Fibroblast of lung (primary cell): ENCODE data around the gene CYP3A5. TPM values are rescaled to one million over a fixed set of nuclear protein-coding genes. Genes with fewer than 3 reads are reported as not detected.
"Not testable (repeated sequence)": the region's sequence is repeated elsewhere in the genome, so short reads cannot be mapped to it uniquely, and the experiment has no call there.

ENCODE experiments used
- DNase-seq, 2 donors: peaks; one replicate each; pipeline versions ENCODE4 v3.0.0 to v3.0.0-alpha.2; 2010; ENCODE audit warnings: low read depth in 2 of 2
- H2AFZ ChIP-seq: 2 replicates; pipeline ENCODE4 v1.5.1; 2012; ENCODE audit warnings: low read length, control low read depth, inconsistent platforms
- H3K27ac ChIP-seq: 2 replicates; pipeline ENCODE4 v1.5.1; 2011; ENCODE audit warnings: low read length, control low read depth; ENCODE audit not compliant: insufficient read depth
- H3K27me3 ChIP-seq: 2 replicates; pipeline ENCODE4 v1.5.1; 2011; ENCODE audit warnings: mild to moderate bottlenecking, low read length; ENCODE audit not compliant: control insufficient read depth, insufficient read depth
- H3K36me3 ChIP-seq: 2 replicates; pipeline ENCODE4 v1.5.1; 2011; ENCODE audit warnings: low read length; ENCODE audit not compliant: control insufficient read depth, insufficient read depth
- H3K4me1 ChIP-seq: 2 replicates; pipeline ENCODE4 v1.5.1; 2011; ENCODE audit warnings: low read length; ENCODE audit not compliant: control insufficient read depth, insufficient read depth; ENCODE audit errors: extremely low read depth
- H3K4me2 ChIP-seq: 2 replicates; pipeline ENCODE4 v1.5.1; 2011; ENCODE audit warnings: low read length, control low read depth; ENCODE audit not compliant: insufficient read depth; ENCODE audit errors: extremely low read depth
- H3K4me3 ChIP-seq, 4 experiments: fragments of 200-600 bp in 1 of 4; sonication (generic) in 1 of 4; replicated peaks in 1 of 4; 2 replicates each; pipeline ENCODE4 v1.5.1; 2011 to 2016; ENCODE audit warnings: low read length in 4 of 4, low read depth in 3 of 4, mild to moderate bottlenecking in 3 of 4, control low read depth in 2 of 4, inconsistent platforms in 1 of 4, mixed read lengths in 1 of 4; ENCODE audit not compliant: insufficient read depth in 1 of 4; ENCODE audit errors: control extremely low read depth in 1 of 4
- H3K79me2 ChIP-seq: 2 replicates; pipeline ENCODE4 v1.5.1; 2012; ENCODE audit warnings: mild to moderate bottlenecking, low read length, inconsistent platforms; ENCODE audit not compliant: control insufficient read depth, insufficient read depth
- H3K9ac ChIP-seq: 2 replicates; pipeline ENCODE4 v1.5.1; 2011; ENCODE audit warnings: mild to moderate bottlenecking, low read length, control low read depth; ENCODE audit not compliant: insufficient read depth
- H3K9me3 ChIP-seq: 2 replicates; pipeline ENCODE4 v1.5.1; 2012; ENCODE audit warnings: low read depth, low read length; ENCODE audit not compliant: control insufficient read depth, insufficient read depth
- H4K20me1 ChIP-seq: 2 replicates; pipeline ENCODE4 v1.5.1; 2011; ENCODE audit warnings: low read length; ENCODE audit not compliant: control insufficient read depth, insufficient read depth; ENCODE audit errors: extremely low read depth
- CTCF ChIP-seq, 2 donors: IDR thresholded peaks in 1 of 2; conservative IDR thresholded peaks in 1 of 2; 1 replicate in 1 of 2; 2 replicates in 1 of 2; pipeline ENCODE4 v1.5.1; 2011 to 2012; ENCODE audit warnings: low read length in 2 of 2, control low read depth in 1 of 2, inconsistent platforms in 1 of 2, low read depth in 1 of 2, mild to moderate bottlenecking in 1 of 2
- EZH2 ChIP-seq: IDR thresholded peaks from 2 replicates; pipeline ENCODE4 v1.5.1; 2012; ENCODE audit warnings: low read length, control low read depth, mild to moderate bottlenecking; ENCODE audit errors: missing control alignments
- polyA plus RNA-seq, 2 donors: library from polyadenylated mRNA; depleted of rRNA in 1 of 2; stranded (reverse) in 1 of 2; unstranded in 1 of 2; fragments of >200 nt; gene quantifications; 2 replicates each; pipeline ENCODE4 v1.2.1, GENCODE V29; 2011 to 2012; ENCODE audit warnings: missing spikeins in 1 of 2
- total RNA-seq: library from RNA; depleted of rRNA; stranded (reverse); fragments of >200 nt; gene quantifications from 2 replicates; pipeline ENCODE4 v1.2.1, GENCODE V29; 2014

Gene CYP3A5
- total and polyA plus RNA-seq, 2 donors (not counting 1 experiment from before 2014, with no cell fraction given), result 1.9 to 12.4 TPM

DNA sequence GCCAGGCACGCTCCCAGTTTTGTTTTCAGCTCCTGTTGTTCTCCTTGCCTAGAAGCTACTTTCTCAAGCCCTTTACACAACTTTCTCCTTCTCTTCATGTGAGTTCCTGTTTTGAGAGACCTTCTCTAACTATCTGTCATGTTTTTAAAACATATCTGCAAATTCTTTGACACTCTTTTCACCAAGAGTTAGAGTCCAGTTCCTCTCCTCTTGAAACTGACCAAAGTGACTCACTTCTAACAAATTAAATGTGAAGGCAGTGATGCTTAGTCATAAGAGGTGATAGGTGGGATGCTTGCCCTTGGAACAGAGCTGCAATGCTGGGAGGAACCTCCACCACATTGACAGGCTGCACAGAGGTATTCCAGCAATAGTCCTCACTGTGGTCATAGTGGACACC is 37.8 kb downstream of the CYP3A5 start:
- no peaks in the 10 kb centered on the region for H3K9me3 ChIP-seq
- H3K4me2 ChIP-seq, result no peak overlapping the region
- H3K27ac ChIP-seq, result no peak overlapping the region
- H2AFZ ChIP-seq, result no peak overlapping the region
- no peaks in the 10 kb centered on the region for H4K20me1 ChIP-seq
- DNase-seq, result peak in 1 of 2 donors; percentile 34
- H3K36me3 ChIP-seq, result no peaks in the 10 kb centered on the region
- no peaks in the 10 kb centered on the region for H3K27me3 ChIP-seq
- H3K4me1 ChIP-seq, result no peaks in the 10 kb centered on the region
- H3K4me3 ChIP-seq, result no peak overlapping the region
- H3K79me2 ChIP-seq, result no peaks in the 10 kb centered on the region
- no peak for TF ChIP-seq CTCF (conservative IDR thresholded peaks at IDR 0.05 in 1 of 2, IDR thresholded peaks at IDR 0.05 in 1 of 2; ENCODE audit: low read depth in 1 of 2, low read length in 2 of 2)
- no peak for TF ChIP-seq EZH2
- H3K9ac ChIP-seq, result no peak overlapping the region

- no peaks in the 10 kb centered on the region for H3K27me3 ChIP-seq
- no peaks in the 10 kb centered on the region for H3K79me2 ChIP-seq
- H3K9ac ChIP-seq, result no peak overlapping the region
- no peak for TF ChIP-seq EZH2
- TF ChIP-seq CTCF (conservative IDR thresholded peaks at IDR 0.05 in 1 of 2, IDR thresholded peaks at IDR 0.05 in 1 of 2; ENCODE audit: low read depth in 1 of 2, low read length in 2 of 2), result no peak
- H3K4me2 ChIP-seq, result no peak overlapping the region
- DNase-seq, result no peak
- no peak overlapping the region for H2AFZ ChIP-seq
- no peaks in the 10 kb centered on the region for H3K36me3 ChIP-seq
- H3K4me1 ChIP-seq, result no peaks in the 10 kb centered on the region
- H3K4me3 ChIP-seq, result no peak overlapping the region
- H4K20me1 ChIP-seq, result no peaks in the 10 kb centered on the region
- no peaks in the 10 kb centered on the region for H3K9me3 ChIP-seq
- no peak overlapping the region for H3K27ac ChIP-seq
Observed at GRCh38 chr7:99639267-99639666, 40.5 kb downstream of the CYP3A5 start.

DNA sequence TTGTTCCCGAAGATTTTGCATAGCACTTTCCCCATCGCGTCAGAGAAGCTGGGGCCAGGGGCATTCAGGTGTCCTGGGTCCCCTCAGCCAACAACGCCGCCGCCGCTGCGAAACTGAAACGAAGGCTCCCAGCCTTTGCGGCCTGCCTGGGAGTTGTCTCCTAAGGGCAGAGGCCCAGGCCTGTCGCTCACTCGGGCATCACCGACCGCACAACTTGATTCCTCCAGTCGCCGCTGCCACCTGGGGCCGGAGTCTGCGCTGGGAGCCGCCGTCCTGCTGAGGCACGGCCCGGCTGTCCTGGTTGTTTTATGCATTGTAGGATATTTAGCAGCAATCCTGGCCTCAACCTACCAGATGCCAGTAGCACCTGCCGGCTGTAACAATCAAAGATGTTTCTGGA is 41.1 kb downstream of the CYP3A5 start:
- H3K79me2 ChIP-seq, result no peaks in the 10 kb centered on the region
- no peak overlapping the region for H3K4me2 ChIP-seq
- no peaks in the 10 kb centered on the region for H3K9me3 ChIP-seq
- no peaks in the 10 kb centered on the region for H3K36me3 ChIP-seq
- no peak overlapping the region for H3K27ac ChIP-seq
- no peaks in the 10 kb centered on the region for H3K27me3 ChIP-seq
- TF ChIP-seq EZH2, result no peak
- no peak for TF ChIP-seq CTCF (conservative IDR thresholded peaks at IDR 0.05 in 1 of 2, IDR thresholded peaks at IDR 0.05 in 1 of 2; ENCODE audit: low read depth in 1 of 2, low read length in 2 of 2)
- H3K9ac ChIP-seq, result no peak overlapping the region
- DNase-seq, result no peak
- H4K20me1 ChIP-seq, result no peaks in the 10 kb centered on the region
- H2AFZ ChIP-seq, result no peak overlapping the region
- H3K4me3 ChIP-seq, result no peak overlapping the region
- no peaks in the 10 kb centered on the region for H3K4me1 ChIP-seq

DNA sequence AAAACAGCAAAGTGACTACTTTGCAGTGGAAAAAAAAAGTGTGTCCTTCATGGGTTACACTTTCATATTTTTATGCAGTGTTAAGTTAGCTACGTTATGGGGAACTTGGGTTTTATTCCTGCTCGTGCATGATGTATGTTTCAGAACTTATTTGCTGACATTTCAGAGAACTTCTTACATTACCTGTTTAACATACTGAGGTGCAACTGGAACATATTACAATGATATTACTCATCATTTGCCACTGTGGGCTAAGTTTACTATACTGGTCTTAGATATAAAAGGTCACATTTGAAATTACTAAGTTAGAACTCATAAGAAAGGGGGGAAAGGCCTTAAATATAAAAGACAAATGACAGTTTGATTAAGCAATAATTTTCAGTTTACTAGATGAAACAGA is 42.4 kb downstream of the CYP3A5 start:
- H3K79me2 ChIP-seq, DNase-seq, H3K27ac ChIP-seq, H3K36me3 ChIP-seq, H2AFZ ChIP-seq, H4K20me1 ChIP-seq, H3K4me3 ChIP-seq, H3K4me1 ChIP-seq, H3K9me3 ChIP-seq, H3K27me3 ChIP-seq, H3K9ac ChIP-seq, H3K4me2 ChIP-seq: not testable (repeated sequence)
